HG02623 (cell line): ENCODE results near the gene ZNF574.
"Not testable (repeated sequence)": the region's sequence is repeated elsewhere in the genome, so short reads cannot be mapped to it uniquely, and the experiment has no call there.

Experiments used
- ATAC-seq: cut with Tn5 transposase; IDR thresholded peaks from one replicate; pipeline ENCODE4 v1.9.1; 2021; ENCODE audit warnings: moderate library complexity; ENCODE audit not compliant: unreplicated experiment

The ZNF574 gene, protein sequence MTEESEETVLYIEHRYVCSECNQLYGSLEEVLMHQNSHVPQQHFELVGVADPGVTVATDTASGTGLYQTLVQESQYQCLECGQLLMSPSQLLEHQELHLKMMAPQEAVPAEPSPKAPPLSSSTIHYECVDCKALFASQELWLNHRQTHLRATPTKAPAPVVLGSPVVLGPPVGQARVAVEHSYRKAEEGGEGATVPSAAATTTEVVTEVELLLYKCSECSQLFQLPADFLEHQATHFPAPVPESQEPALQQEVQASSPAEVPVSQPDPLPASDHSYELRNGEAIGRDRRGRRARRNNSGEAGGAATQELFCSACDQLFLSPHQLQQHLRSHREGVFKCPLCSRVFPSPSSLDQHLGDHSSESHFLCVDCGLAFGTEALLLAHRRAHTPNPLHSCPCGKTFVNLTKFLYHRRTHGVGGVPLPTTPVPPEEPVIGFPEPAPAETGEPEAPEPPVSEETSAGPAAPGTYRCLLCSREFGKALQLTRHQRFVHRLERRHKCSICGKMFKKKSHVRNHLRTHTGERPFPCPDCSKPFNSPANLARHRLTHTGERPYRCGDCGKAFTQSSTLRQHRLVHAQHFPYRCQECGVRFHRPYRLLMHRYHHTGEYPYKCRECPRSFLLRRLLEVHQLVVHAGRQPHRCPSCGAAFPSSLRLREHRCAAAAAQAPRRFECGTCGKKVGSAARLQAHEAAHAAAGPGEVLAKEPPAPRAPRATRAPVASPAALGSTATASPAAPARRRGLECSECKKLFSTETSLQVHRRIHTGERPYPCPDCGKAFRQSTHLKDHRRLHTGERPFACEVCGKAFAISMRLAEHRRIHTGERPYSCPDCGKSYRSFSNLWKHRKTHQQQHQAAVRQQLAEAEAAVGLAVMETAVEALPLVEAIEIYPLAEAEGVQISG

DNA sequence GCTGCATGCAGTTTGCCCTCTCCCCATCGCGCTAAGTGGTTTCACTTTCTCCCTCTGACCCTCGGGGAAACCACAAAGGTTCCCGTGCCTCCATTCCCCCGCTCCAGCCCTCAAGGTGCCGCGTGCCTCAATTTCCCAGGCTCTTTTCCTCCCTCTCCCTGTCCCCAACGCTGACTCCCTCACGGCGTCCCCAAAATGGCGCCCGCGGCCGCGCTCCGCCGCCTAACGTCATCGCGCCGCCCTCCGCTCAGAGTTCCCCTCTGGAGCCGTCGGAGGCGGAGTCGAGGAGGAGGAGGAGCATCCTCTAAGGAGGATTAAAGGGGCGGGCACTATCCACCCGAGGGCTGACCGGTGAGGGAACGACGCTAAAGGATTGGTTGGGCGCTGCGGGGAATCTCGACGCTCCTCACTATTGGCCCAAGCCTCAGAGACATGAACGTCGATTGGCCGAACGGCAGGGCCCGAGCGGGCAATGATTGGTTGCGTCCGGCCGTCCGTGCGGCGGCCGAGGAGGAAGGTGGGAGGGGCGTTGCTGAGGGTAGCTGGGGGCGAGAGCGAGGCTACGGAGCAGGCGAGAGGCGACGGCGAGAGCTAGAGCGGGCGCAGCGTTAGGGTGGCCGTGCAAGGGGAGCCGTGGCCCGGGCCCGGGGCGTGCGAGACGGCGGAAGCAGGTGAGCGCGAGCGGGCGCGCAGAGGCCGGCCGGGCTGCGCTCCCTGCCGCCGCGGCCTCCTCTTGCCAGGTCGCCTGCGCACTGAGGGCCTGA, at the start of gene ZNF574:
ZNF574 (plus strand) TSS at position 551 of the 764 bp plus-strand sequence. CDS start 2,441 bp downstream, outside the sequence.
- ATAC-seq, result peak; percentile 92

DNA sequence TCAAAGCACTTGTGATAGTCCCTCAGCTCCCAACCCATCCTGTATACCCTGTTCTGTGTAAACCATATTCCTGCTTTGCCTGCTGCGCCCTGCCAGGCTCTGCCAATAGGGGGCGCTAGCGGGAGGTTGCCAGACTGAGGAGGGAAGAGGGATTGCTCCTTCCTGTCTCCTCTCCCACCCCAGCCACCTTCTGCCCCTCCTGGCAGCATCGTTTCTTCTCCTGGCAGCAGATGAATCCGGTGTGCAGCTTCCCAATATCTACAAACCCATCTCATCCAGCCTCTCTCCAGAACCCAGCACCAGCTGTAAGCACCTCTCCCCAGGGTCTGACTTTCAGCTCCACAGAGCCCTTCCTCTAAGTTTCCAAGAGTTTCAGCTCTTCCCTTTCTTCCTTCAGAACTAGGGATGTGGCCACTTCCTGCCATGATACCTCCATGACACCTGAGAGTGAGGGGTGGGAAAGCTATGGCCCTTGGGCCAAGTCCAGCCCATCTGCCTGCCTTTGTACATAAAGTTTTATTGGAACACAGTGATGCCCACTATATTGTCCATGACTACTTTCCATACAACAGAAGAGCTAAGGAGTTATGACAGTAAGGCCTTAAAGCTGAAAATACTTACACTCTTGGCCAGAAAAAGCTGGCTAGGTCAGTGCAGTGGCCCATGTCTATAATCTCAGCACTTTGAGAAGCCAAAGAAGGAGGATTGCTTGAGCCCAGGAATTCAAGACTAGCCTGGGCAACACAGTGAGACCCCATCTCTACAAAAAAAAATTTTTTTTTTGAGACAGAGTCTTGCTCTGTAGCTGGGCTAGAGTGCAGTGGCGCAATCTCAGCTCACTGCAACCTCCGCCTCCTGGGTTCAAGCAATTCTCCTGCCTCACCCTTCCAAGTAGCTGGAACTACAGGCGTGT, 47.4 kb upstream of the ZNF574 start:
- ATAC-seq, result no peak

DNA sequence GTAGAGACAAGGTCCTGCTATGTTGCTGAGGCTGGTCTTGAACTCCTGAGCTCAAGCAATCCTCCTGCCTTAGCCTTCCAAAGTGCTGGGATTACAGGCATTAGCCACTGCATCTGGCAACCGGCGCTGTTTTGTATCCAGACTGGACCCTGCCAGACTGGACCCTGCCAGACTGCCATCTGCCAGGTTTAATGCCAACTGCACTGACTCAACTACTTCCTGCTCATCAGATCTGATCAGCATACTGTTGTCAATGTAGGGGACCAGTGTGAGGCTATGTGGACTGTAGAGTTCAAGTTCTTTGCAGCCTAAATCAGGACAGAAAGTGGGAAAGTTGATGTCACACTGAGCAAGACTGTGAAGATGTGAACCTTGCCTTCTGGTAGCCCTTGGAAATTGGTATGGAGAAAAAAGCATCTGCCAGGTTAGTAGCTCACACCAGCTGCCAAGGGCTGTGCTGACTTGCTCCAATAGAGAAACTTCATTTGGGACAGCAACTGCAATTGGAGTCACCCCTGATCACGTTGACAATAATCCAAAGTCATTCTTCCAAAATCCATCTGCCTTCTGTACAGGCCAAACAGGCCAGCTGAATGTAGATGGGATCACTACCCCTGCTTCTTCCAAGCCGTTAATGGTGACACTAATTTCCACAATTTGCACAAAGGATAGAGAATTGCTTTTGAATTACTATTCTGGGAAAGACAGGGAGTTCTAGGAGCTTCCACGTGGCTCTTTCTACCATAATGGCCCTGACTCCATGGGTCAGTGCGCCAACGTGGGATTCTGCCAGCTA, 45.1 kb upstream of the ZNF574 start:
- ATAC-seq, result no peak

DNA sequence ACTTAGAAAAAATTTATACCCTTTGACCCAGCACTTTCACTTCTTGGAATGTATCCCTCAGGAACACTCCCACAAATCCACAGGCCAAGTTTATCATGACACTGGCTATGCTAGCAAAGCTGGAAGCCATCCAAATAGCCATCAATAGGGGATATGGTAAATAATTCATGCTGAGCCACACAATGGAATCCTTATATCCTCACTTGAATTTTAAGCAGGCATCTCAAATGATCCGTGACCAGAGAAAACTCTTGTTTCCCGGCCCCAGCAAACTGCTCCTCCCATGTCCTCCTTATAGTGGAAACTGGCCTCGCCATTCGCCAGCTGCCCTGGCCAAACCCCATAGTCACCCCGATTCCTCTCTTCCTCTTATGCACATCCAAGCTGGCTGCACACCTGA, 43.5 kb upstream of the ZNF574 start:
- no peak for ATAC-seq

DNA sequence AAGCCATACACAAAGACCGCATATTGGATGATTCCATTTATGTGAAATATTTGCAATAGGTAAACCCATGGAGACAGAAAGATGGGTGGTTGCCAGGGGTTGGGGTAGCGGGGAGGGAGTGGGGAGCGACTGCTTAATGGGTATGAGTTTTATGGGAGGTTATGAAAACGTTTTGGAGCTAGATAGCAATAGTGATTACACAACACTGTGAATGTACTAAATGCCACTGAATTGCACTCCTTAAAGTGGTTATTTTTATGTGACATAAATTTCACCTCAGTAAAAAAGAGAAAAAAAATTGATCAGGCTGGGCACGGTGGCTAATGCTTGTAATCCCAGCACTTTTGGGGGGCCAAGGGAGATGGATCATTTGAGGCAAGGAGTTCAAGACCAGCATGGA, 42.6 kb upstream of the ZNF574 start:
- no peak for ATAC-seq

DNA sequence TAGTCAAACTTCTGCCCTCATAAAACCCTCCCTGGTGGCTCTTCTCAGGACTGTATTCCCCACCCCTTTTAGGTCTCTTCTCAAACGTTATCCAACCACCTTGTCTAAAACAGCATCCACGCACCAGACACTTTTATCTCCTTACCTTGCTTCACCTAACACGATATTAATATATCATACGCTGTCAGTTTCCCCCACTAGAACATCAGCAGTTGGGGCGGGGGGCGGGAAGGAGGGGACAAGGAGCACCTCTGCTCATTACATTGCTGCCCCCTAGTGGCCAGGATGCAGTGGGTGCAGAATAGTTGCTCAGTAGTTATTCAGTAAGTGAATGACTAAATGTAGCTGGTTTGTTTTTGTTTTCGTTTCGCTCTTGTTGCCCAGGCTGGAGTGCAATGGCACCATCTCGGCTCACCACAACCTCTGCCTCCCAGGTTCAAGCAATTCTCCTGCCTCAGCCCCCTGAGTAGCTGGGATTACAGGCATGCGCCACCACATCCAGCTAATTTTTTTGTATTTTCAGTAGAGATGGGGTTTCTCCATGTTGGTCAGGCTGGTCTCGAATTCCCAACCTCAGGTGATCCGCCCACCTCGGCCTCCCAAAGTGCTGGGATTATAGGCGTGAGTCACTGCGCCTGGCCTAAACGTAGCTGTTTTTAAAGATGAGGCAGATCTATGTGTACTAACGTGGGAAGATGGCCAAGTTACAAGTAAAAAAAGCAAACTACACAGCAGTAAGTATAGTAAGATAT, 41.1 kb upstream of the ZNF574 start:
- ATAC-seq, result not testable (repeated sequence)

DNA sequence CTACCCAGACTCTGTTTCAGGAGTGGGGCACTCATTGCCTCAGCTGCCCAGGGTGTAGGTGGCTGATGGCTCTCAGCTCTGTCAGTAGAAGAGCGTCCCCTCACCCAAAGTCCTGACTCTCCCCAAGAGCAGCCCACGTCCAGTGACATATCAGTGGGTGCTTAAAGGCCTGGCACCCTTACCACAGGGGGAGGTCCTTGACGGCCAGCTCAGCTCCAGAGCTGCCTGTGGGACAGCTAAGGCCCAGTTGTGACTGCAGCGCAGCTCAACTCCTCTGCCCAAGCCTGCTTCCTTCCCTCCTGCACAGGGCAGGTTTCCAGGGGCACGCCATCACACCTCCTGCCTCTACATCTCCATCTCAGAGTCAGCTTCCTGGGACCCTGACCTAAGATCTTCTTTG, 38.3 kb upstream of the ZNF574 start:
- no peak for ATAC-seq

DNA sequence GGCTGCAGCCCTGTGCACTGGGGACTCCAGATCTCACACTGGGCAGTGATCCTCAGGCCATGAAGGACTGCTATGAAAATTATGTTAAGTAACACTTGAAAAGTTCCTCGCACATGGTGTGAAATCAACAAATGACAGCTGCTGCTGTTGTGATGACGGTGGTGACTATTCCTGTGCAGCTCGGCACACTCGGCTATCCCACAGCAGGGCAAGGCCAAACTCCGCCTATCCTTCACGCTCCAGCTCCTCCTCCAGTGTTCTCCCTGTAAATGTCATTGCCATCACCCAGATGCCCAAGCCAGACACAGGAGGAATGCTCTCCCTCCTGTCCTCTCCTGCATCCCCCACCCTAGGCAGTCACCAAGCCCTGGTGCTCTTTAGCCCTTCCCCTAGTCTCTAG, 37.3 kb upstream of the ZNF574 start:
- no peak for ATAC-seq

DNA sequence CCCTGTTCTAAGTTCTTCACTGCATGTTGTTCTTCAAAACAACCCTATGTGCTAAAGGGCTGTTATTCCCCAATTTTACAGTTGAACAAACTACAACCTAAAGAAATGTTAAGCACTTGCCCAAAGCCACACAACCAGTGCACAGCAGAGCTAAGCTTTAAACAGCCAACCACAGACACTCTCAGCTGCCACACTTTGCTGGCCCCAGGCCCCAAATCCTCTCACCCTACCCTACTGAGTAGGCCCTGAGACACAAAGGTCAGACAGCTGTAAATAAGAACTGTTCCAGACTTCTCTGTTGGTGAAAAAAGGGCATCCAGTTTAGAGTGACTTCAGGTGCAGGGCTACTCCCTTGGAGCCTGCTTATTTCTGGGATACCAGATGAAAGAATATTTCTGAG, 35.9 kb upstream of the ZNF574 start:
- no peak for ATAC-seq

DNA sequence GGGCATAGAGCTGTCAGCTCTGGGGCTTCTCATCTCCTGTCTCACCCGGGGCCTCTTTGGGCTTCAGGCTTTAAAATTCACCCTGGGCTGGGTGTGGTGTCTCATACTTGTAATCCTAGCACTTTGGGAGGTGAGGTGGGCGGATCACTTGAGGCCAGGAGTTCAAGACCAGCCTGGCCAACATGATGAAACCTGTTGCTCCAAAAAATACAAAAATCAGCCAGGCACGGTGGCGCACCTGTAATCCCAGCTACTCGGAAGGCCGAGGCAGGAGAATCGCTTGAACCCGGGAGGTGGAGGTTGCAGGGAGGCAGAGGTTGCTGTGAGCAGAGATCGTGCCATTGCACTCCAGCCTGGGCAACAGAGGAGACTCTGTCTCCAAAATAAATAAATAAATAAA, 35.5 kb upstream of the ZNF574 start:
- ATAC-seq, result not testable (repeated sequence)

DNA sequence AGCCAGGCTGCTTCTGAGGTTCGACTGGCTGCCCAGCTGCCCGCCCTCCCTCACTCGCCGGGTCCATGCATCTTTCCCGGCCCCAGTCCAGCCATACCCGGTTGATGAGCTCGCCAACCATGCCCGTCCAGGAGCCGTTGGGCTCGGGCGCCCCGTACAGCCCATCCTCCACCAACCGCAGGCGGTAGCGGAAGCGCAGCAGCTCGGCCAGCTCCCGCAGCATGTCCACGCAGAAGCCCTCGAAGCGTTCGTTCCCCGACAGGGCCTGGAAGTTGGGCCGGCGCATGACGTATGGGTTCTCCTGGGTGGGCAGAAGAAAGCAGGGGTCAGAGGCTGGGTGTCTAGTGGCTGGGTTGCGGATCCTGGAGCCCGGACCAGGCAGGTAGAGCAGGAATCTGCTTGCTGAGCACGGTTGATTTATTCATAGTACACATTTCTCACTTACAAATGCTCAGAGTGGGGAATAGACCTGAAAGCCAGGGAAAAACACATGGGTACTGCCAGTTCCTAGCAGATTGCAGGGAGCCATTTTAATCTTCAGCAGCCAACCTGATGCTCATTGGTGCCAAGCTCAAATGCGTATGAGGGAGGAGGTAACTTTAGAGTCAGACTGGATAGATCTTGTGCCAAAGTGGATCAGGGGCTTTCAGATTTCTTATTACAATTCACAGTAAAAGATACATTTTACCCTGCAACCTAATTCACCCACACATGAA, 33.4 kb upstream of the ZNF574 start:
- ATAC-seq, result no peak

DNA sequence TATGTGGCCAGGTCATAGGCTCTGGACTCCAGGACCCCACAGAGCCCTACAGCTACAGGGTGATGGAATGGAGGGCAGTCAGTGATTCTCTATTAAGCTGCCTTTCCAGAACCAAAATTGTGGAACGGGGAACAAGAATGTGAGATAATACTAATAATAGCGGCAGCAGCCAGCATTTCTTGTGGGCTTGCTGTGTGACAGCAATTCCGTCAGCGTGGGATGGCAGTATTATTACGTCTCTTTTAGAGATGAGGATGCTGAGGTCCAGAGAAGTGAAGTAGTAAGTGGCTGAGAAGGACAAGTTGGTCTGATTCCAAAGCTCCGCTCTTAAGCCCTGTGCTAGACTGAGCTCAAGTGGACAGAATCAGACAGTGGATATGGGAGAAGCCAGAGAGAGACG, 30.4 kb upstream of the ZNF574 start:
- ATAC-seq, result no peak

DNA sequence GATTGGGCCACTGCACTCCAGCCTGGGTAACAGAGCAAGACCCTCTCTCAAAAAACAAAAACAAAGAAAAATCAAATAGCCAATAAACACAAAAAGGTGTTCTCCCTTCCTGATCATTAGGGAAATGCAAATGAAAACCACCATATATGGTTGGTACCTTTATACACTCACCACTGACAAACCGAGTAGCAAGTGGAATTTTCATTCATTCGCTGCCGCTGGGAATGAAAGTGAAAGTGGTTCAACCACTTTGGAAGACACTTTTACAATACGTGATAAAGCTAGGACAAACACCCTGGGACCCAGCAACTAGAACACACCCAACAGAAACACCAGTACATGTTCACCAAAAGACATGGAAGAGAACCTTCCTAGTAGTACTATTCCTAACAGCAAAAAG, 27.0 kb upstream of the ZNF574 start:
- ATAC-seq, result no peak

DNA sequence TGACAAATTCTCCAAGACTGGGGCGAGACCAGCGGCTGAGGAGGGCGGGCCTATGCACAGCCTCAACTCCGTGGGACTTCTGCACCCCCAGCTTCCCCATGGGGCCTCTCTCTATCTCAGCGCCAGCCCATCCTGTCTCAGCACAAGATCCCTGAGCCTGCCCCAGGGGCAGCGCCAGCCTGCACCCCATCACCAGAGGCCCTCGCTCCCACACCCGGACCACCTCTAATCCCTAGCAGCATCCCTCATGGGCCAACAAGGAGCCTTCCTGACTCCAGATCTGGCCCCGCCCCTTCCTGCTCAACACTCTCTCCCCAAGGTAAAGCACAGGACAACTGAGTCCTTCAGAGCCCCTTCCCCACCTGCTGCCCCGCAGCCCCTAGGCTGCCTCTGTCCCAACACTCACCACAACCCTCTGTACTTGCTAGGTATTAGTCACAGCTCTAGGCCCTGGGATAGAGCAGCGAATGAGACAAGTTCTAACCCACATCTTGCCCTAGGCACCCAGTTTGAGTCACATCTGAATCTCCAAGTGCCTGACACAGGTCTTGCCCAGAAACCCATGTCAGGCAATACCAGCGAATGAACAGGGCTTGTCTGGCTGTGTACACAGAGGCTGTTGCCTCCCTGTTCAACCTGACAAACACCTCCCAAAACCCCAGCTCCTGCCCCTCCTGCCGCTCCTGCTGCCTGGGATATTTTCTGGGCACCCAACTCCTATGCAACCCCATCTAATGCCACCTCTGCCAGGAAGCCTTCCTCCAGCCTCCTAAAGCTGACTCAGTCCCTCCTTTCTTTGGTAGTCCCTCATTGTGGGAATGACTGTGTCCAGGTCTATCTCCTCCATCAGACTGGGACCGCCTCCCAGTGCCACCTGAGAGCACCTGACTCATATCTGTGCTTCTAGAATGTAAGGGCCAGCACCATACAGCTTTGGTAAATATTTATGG, 24.5 kb upstream of the ZNF574 start:
- no peak for ATAC-seq

DNA sequence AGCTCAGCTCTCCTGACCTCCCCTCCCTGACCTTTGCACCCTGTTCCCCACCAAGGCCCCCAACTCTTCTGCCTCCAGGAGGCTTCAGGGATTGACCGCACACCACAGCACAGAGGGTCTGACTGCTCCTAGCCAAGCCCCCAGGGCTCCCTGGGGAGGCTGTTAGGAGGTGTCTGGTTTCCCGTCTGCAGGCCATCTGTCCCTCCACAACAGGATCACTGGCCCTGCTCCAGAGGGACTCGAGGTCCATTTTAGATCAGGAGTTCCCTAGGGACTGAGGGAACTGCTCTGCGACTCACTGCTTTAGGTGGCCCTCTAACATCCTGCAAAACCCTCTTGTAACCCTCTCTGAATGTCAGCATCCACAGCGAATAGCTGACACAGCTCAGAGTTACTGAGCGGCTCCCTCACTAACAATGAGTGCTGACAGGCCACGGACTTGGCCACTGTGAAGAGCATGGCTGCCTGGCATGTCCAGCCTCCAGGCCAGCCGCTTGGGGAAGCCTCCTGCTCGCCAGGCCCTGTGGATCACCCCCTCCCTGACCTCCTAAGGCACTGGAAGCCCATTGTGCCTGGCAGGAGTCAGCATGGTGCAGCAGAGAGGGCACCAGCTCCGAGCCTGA, 23.6 kb upstream of the ZNF574 start:
- ATAC-seq, result no peak
